DND-41 (cell line): ENCODE measurements around the gene MANBA.
"Not testable (repeated sequence)": the region's sequence is repeated elsewhere in the genome, so short reads cannot be mapped to it uniquely, and the experiment has no call there.

ENCODE experiments used
- ATAC-seq: fragments of 200-7000 bp; cut with Tn5 transposase; 3 replicates; pipeline ENCODE4 v1.9.1; 2021; ENCODE audit warnings: low read depth; ENCODE audit not compliant: insufficient read depth
- DNase-seq: peaks from one replicate; pipeline ENCODE4 v3.0.0-alpha.2; 2020
- H2AFZ ChIP-seq: 2 replicates; pipeline ENCODE4 v1.6.0; 2012; ENCODE audit warnings: low read depth, low read length
- H3K27ac ChIP-seq: 2 replicates; pipeline ENCODE4 v1.5.1; 2012; ENCODE audit warnings: low read length, inconsistent platforms
- H3K27me3 ChIP-seq: fragments of 200-600 bp; sonication (generic); 2 replicates; pipeline ENCODE4 v1.6.0; 2012; ENCODE audit warnings: low read length, mild to moderate bottlenecking, inconsistent platforms; ENCODE audit not compliant: insufficient read depth, poor library complexity
- H3K36me3 ChIP-seq: 2 replicates; pipeline ENCODE4 v1.5.1; 2012; ENCODE audit warnings: low read length, inconsistent platforms; ENCODE audit not compliant: insufficient read depth
- H3K4me1 ChIP-seq: 2 replicates; pipeline ENCODE4 v1.5.1; 2012; ENCODE audit warnings: mild to moderate bottlenecking, low read length; ENCODE audit not compliant: insufficient read depth
- H3K4me2 ChIP-seq: 2 replicates; pipeline ENCODE4 v1.6.0; 2012; ENCODE audit warnings: mild to moderate bottlenecking, moderate library complexity, low read length, inconsistent platforms; ENCODE audit not compliant: insufficient read depth
- H3K4me3 ChIP-seq, 2 experiments: fragments of 200-600 bp in 1 of 2; shearing (Covaris generic) in 1 of 2; 2 replicates each; pipeline ENCODE4 v1.5.1; 2012 to 2016; ENCODE audit warnings: inconsistent platforms in 2 of 2, low read length in 2 of 2, mild to moderate bottlenecking in 2 of 2, low read depth in 1 of 2, moderate library complexity in 1 of 2
- H3K79me2 ChIP-seq: 2 replicates; pipeline ENCODE4 v1.6.0; 2012; ENCODE audit warnings: low read length, inconsistent platforms; ENCODE audit not compliant: insufficient read depth
- H3K9ac ChIP-seq: 2 replicates; pipeline ENCODE4 v1.6.0; 2012; ENCODE audit warnings: low read depth, mild to moderate bottlenecking, inconsistent platforms, low read length, moderate library complexity
- H3K9me3 ChIP-seq: 2 replicates; pipeline ENCODE4 v1.5.1; 2012; ENCODE audit warnings: low read length, moderate library complexity, mild to moderate bottlenecking, inconsistent platforms; ENCODE audit not compliant: insufficient read depth, severe bottlenecking
- H4K20me1 ChIP-seq: 2 replicates; pipeline ENCODE4 v1.6.0; 2012; ENCODE audit warnings: low read length; ENCODE audit not compliant: insufficient read depth
- CTCF ChIP-seq: IDR thresholded peaks from 2 replicates; pipeline ENCODE4 v1.5.1; 2012; ENCODE audit warnings: borderline replicate concordance, low read length, moderate library complexity, mild to moderate bottlenecking; ENCODE audit not compliant: poor library complexity, severe bottlenecking; ENCODE audit errors: extremely low read depth
- EZH2 ChIP-seq: IDR thresholded peaks from 3 replicates; pipeline ENCODE4 v1.6.1; 2012; ENCODE audit warnings: borderline replicate concordance, low read depth, mild to moderate bottlenecking, moderate library complexity, low read length, inconsistent platforms; ENCODE audit not compliant: severe bottlenecking

The MANBA gene

GRCh38 chr4:102710986-102711385 is 49.8 kb downstream of the MANBA start:
- peaks cover 3% of the 10 kb centered on the region; the same call in 1 of the 2 replicates for H3K36me3 ChIP-seq
- no peaks in the 10 kb centered on the region for H3K4me1 ChIP-seq
- no peak overlapping the region for H3K27ac ChIP-seq
- H3K4me3 ChIP-seq: no peak overlapping the region
- DNase-seq (no peak), ATAC-seq (no peak)
- no peak overlapping the region for H2AFZ ChIP-seq
- no peak overlapping the region for H3K9ac ChIP-seq
- peaks cover 2% of the 10 kb centered on the region for H3K9me3 ChIP-seq
- no peaks in the 10 kb centered on the region for H4K20me1 ChIP-seq
- no peak overlapping the region for H3K4me2 ChIP-seq
- no peaks in the 10 kb centered on the region for H3K27me3 ChIP-seq
- TF ChIP-seq CTCF (no peak), EZH2 (no peak)
- no peaks in the 10 kb centered on the region for H3K79me2 ChIP-seq

GRCh38 chr4:102709060-102709459 is 51.7 kb downstream of the MANBA start:
- H3K27me3 ChIP-seq, H3K4me1 ChIP-seq, ATAC-seq, DNase-seq, H3K36me3 ChIP-seq, H3K4me3 ChIP-seq, H3K27ac ChIP-seq, H3K79me2 ChIP-seq, H3K9me3 ChIP-seq, H2AFZ ChIP-seq, H3K4me2 ChIP-seq, H4K20me1 ChIP-seq, H3K9ac ChIP-seq: not testable (repeated sequence)

GRCh38 chr4:102707150-102707549 is 53.6 kb downstream of the MANBA start:
- H4K20me1 ChIP-seq: no peaks in the 10 kb centered on the region
- no peak overlapping the region for H3K9ac ChIP-seq
- H3K36me3 ChIP-seq: peaks cover 3% of the 10 kb centered on the region; the same call in 1 of the 2 replicates
- no peak overlapping the region for H2AFZ ChIP-seq
- H3K4me2 ChIP-seq: no peak overlapping the region
- DNase-seq (no peak), ATAC-seq (no peak)
- no peaks in the 10 kb centered on the region for H3K27me3 ChIP-seq
- no peak overlapping the region for H3K4me3 ChIP-seq
- TF ChIP-seq EZH2 (no peak), CTCF (no peak)
- H3K79me2 ChIP-seq: no peaks in the 10 kb centered on the region
- no peak overlapping the region for H3K27ac ChIP-seq
- H3K4me1 ChIP-seq: no peaks in the 10 kb centered on the region
- peaks cover 2% of the 10 kb centered on the region for H3K9me3 ChIP-seq

GRCh38 chr4:102705391-102705935 is 55.3 kb downstream of the MANBA start:
- Histone ChIP-seq H3K79me2 (no peaks in the 10 kb centered on the region), H4K20me1 (no peaks in the 10 kb centered on the region)
- no peak for ATAC-seq

More at GRCh38 chr4:102705391-102705935, 55.3 kb downstream of the MANBA start:
- no peak overlapping the region for H3K9ac ChIP-seq
- H3K9me3 ChIP-seq: peaks cover 2% of the 10 kb centered on the region
- no peak overlapping the region for H2AFZ ChIP-seq
- H3K36me3 ChIP-seq: no peaks in the 10 kb centered on the region
- DNase-seq: no peak
- no peaks in the 10 kb centered on the region for H3K27me3 ChIP-seq
- TF ChIP-seq EZH2: no peak
- TF ChIP-seq CTCF: no peak
- no peaks in the 10 kb centered on the region for H3K4me1 ChIP-seq
- no peak overlapping the region for H3K27ac ChIP-seq
- H3K4me3 ChIP-seq: no peak overlapping the region
- no peak overlapping the region for H3K4me2 ChIP-seq
